MCF 10A (cell line): ENCODE results near the gene YBX1. TPM values are rescaled to one million over a fixed set of nuclear protein-coding genes. Genes with fewer than 3 reads are reported as not detected.

Experiments
- BruUV-seq: library from RNA; stranded (reverse); fragments of 400-500 nt; replicated peaks from 2 replicates; lab custom pipeline; 2021; lab: Mats Ljungman, UMichigan
- CTCF ChIA-PET: fragments of 300-600 bp; sonication (Branson Sonifier 250); formaldehyde crosslinking; extraction: SDS; loops from one replicate; lab custom pipeline; 2021; ENCODE audit warnings: antibody characterized with exemption, inconsistent platforms; lab: Yijun Ruan, JAX
- POLR2A ChIA-PET: fragments of 300-600, 350-650 bp; sonication (Branson Sonifier 250); formaldehyde crosslinking; extraction: SDS; loops from one replicate; lab custom pipeline; 2020; ENCODE audit warnings: antibody characterized with exemption, inconsistent platforms; lab: Yijun Ruan, JAX
- DNase-seq: peaks from one replicate; pipeline ENCODE4 v3.0.0-alpha.2; 2018; ENCODE audit not compliant: unreplicated experiment
- H3K27ac Mint-ChIP-seq: one replicate; pipeline ENCODE4 v1.8.0; 2022; ENCODE audit warnings: mild to moderate bottlenecking, low read depth, mixed read lengths; ENCODE audit not compliant: unreplicated experiment
- H3K27me3 Mint-ChIP-seq: one replicate; pipeline ENCODE4 v1.8.0; 2022; ENCODE audit warnings: mixed read lengths; ENCODE audit not compliant: insufficient read depth, unreplicated experiment
- H3K36me3 Mint-ChIP-seq: one replicate; pipeline ENCODE4 v1.8.0; 2022; ENCODE audit warnings: mild to moderate bottlenecking, moderate library complexity, mixed read lengths; ENCODE audit not compliant: insufficient read depth, unreplicated experiment
- H3K4me1 Mint-ChIP-seq: one replicate; pipeline ENCODE4 v1.8.0; 2022; ENCODE audit warnings: mixed read lengths; ENCODE audit not compliant: insufficient read depth, unreplicated experiment
- H3K4me3 Mint-ChIP-seq: one replicate; pipeline ENCODE4 v1.8.0; 2022; ENCODE audit warnings: mild to moderate bottlenecking, moderate library complexity, mixed read lengths; ENCODE audit not compliant: unreplicated experiment
- H3K9me3 Mint-ChIP-seq: one replicate; pipeline ENCODE4 v1.8.0; 2022; ENCODE audit warnings: mixed read lengths; ENCODE audit not compliant: unreplicated experiment
- intact Hi-C: fragments of 100-400 bp; cut with micrococcal nuclease; formaldehyde crosslinking; loops from 2 replicates; pipeline ENCODE4 v1.14.1; 2022
- total RNA-seq: library from RNA; stranded (reverse); gene quantifications from 2 replicates; pipeline ENCODE4 v1.2.3, GENCODE V29; 2022
- TF ChIP-seq, protein P1 (sequence below): fragments of 200-600 bp; IDR thresholded peaks from one replicate; pipeline ENCODE4 v1.8.0; 2022; ENCODE audit warnings: antibody characterized with exemption, mild to moderate bottlenecking; ENCODE audit not compliant: unreplicated experiment

YBX1 gene
- total RNA-seq, 1 experiment from 2014 or later: 1,200 TPM

DNA sequence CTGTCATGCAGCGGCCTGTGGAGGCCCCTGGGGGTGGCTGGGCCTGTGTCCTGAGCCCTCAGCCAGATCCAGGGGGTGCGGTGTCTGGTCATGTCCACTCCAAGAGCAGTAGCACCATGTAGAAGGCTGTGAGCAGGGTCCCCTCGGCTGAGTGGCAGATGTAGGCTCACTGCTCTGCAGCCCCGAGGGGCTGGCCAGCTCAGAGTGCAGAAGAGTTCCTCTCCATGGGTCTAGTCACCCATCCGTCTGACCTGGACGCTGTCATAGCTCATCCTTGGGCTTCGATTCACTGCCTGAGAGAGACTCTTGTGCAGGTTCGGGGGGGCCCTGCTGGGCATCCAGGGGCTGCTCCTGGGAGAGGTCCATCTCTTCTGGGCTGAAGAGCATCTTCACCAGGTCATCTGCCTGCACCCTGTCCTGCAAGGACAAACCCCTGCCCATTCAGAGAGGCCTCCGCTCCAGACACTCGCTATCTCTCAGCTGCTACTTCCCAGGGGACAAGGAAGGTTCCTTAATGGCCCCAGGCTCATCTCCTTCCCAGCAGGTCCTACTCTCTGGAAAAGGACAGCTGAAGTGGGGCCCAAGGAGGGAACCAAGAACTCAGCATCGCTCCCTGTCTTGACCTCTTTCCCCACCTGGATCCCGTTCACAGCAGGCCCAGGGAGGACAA is 64.4 kb downstream of the YBX1 start:
- BruUV-seq: TSS peak; percentile 64
- TF ChIP-seq, protein P1, sequence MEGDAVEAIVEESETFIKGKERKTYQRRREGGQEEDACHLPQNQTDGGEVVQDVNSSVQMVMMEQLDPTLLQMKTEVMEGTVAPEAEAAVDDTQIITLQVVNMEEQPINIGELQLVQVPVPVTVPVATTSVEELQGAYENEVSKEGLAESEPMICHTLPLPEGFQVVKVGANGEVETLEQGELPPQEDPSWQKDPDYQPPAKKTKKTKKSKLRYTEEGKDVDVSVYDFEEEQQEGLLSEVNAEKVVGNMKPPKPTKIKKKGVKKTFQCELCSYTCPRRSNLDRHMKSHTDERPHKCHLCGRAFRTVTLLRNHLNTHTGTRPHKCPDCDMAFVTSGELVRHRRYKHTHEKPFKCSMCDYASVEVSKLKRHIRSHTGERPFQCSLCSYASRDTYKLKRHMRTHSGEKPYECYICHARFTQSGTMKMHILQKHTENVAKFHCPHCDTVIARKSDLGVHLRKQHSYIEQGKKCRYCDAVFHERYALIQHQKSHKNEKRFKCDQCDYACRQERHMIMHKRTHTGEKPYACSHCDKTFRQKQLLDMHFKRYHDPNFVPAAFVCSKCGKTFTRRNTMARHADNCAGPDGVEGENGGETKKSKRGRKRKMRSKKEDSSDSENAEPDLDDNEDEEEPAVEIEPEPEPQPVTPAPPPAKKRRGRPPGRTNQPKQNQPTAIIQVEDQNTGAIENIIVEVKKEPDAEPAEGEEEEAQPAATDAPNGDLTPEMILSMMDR: no peak
- DNase-seq: no peak
- intact Hi-C loops: no loop called here
- H3K9me3 Mint-ChIP-seq: no peaks in the 10 kb centered on the region
- ChIA-PET POLR2A (interaction anchor here (1.1 kb wide), 1 partner anchor 9 kb away, joined by 3 read pairs; no protein-coding TSS in a partner anchor), CTCF (interaction anchor here (0.5 to 2.4 kb wide), 11 partner anchors 11 to 204 kb away, joined by 3 to 13 read pairs (median 4); no protein-coding TSS in a partner anchor)
- peaks cover 18% of the 10 kb centered on the region for H3K4me1 Mint-ChIP-seq
- H3K4me3 Mint-ChIP-seq: no peak overlapping the region
- H3K36me3 Mint-ChIP-seq: peaks cover 32% of the 10 kb centered on the region
- H3K27ac Mint-ChIP-seq: no peak overlapping the region
- no peaks in the 10 kb centered on the region for H3K27me3 Mint-ChIP-seq

DNA sequence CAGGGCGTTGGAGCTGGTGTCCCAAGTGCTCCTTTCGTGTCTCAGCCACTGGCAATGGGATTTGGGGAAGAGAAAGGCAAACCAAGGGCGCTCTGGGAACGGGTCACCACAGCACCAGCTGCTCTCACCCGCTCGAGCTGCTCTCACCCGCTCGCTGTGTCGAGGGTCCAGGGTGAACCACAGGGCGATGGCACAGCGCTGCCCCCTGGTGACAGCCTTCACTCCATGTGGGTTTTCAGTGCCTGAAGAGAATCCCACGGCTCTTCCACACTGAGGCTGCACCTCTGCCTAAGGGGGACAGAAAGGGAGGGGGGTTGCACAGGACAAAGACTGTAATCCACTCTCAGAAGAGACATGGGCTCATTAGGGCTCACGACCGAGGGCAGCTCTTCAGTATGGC is 64.9 kb downstream of the YBX1 start:
- BruUV-seq: no TSS peak
- DNase-seq: peak; percentile 35
- peaks cover 37% of the 10 kb centered on the region for H3K36me3 Mint-ChIP-seq
- CTCF ChIA-PET: interaction anchor here (0.6 to 2.4 kb wide), 8 partner anchors 10 to 205 kb away, joined by 3 to 13 read pairs (median 4); partner anchors contain the start of genes C1orf50 and P3H1
- no peaks in the 10 kb centered on the region for H3K9me3 Mint-ChIP-seq
- H3K27ac Mint-ChIP-seq: no peak overlapping the region
- peaks cover 18% of the 10 kb centered on the region for H3K4me1 Mint-ChIP-seq
- no peaks in the 10 kb centered on the region for H3K27me3 Mint-ChIP-seq
- intact Hi-C loops: no loop called here
- TF ChIP-seq, protein P1: peak; percentile 58
- POLR2A ChIA-PET: no interaction called here
- H3K4me3 Mint-ChIP-seq: no peak overlapping the region

DNA sequence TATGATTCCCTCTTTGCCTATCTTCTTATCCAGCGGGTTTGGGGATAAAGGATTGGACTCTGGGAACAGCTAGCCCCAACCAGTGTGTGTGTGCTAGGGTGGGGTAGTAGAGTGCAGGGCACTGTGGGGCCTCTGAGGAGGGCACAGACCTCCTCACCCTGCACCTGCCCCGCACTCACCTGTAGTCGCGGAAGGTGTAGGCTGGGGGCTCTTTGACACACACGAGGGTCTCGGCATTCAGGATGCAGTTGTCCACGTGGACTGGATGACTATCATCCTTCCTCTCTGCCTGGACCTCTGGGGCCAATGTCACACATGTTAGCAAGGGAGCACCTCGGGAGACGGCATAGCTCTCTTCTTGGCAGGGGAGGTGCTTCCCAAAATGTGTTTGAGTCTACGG is 65.8 kb downstream of the YBX1 start:
- TF ChIP-seq, protein P1: no peak
- intact Hi-C loops: no loop called here
- peaks cover 17% of the 10 kb centered on the region for H3K4me1 Mint-ChIP-seq
- no peaks in the 10 kb centered on the region for H3K27me3 Mint-ChIP-seq
- CTCF ChIA-PET: interaction anchor here (0.5 to 2.4 kb wide), 4 partner anchors 9 to 207 kb away, joined by 3 to 13 read pairs (median 4); partner anchors contain the start of genes C1orf50 and P3H1
- no peak overlapping the region for H3K4me3 Mint-ChIP-seq
- peaks cover 37% of the 10 kb centered on the region for H3K36me3 Mint-ChIP-seq
- no peaks in the 10 kb centered on the region for H3K9me3 Mint-ChIP-seq
- no peak for DNase-seq
- POLR2A ChIA-PET: no interaction called here
- no peak overlapping the region for H3K27ac Mint-ChIP-seq
- BruUV-seq: no TSS peak

DNA sequence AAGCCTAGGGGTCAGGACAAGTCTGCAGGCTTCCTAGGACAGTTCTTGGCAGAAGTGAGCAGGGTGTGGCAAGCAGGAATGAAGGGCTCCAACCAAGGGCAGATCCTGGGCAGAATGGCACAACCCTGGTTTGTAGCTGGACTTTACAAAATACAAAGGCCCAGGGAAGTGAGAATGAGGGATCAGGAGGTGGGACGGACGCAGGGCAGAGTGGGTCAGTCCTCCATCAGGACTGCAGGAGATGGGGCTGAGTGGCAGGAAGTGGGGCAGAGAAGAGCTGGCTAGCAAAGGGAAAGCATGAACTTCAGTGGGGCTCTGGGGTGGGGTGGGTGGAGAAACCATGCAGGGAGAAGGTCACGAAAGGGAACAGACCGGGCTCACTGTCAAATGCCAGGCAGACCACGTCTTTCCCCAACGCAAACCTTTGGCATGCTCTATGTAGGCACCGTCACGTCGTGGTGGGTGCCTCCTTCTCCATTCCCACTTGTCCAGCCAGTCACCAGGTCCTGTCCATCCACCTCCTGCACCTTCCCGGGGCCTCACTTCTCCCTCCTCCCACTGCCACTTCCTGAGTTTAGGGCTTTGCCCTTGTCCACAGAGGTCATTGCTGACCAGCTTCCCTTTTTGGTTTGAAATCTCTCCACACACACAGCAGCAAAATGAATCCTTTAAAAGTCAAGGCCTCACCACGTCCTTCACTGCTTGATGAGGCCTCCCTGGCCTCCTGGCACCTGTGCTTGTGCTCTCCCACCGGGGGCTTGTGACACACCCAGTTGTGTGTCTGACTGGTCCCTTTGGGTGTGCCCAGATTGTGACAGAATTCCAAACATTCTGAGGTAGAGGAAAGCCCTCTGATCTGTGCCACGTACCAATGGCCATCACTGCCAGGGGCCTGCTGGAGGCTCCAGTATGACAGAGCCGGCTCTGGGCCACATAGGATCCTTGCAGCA is 66.5 kb downstream of the YBX1 start:
- TF ChIP-seq, protein P1: no peak
- Mint-ChIP-seq H3K36me3 (peaks cover 44% of the 10 kb centered on the region), H3K27ac (no peak overlapping the region), H3K9me3 (no peaks in the 10 kb centered on the region), H3K4me3 (no peak overlapping the region), H3K4me1 (peaks cover 17% of the 10 kb centered on the region), H3K27me3 (no peaks in the 10 kb centered on the region)
- DNase-seq: no peak
- ChIA-PET POLR2A (interaction anchor here (0.6 to 1.1 kb wide), 2 partner anchors 67 to 69 kb away, joined by 3 to 5 read pairs; partner anchors contain the start of gene YBX1), CTCF (interaction anchor here (0.6 to 2.4 kb wide), 6 partner anchors 8 to 1175 kb away, joined by 3 to 13 read pairs (median 4); partner anchors contain the start of genes C1orf50 and P3H1)
- intact Hi-C loops: no loop called here
- no TSS peak for BruUV-seq
